Effector memory CD8-positive, alpha-beta T cell (primary cell): Measurements from ENCODE around the gene PABPN1L.

Experiments
- ATAC-seq: fragments of 150-1000 bp; cut with Tn5 transposase; replicated peaks from 2 replicates; pipeline ENCODE4 v1.10.0; 2021; ENCODE audit warnings: mild to moderate bottlenecking, moderate library complexity
- DNase-seq, 3 experiments: peaks; one replicate each; pipeline ENCODE4 v3.0.0; 2021
- H3K27ac Mint-ChIP-seq, 2 donors: one replicate each; pipeline ENCODE4 v1.8.0; 2022; ENCODE audit warnings: mild to moderate bottlenecking in 2 of 2, mixed read lengths in 2 of 2, moderate library complexity in 2 of 2
- H3K27me3 Mint-ChIP-seq, 2 donors: one replicate each; pipeline ENCODE4 v1.8.0; 2022; ENCODE audit warnings: mixed read lengths in 2 of 2
- H3K36me3 Mint-ChIP-seq: one replicate; pipeline ENCODE4 v1.8.0; 2022; ENCODE audit warnings: mild to moderate bottlenecking, moderate library complexity, mixed read lengths; ENCODE audit not compliant: insufficient read depth
- H3K4me1 Mint-ChIP-seq, 2 donors: one replicate each; pipeline ENCODE4 v1.8.0; 2022; ENCODE audit warnings: low read depth in 2 of 2, mixed read lengths in 2 of 2
- H3K4me3 Mint-ChIP-seq, 2 donors: one replicate each; pipeline ENCODE4 v1.8.0; 2022; ENCODE audit warnings: mild to moderate bottlenecking in 2 of 2, mixed read lengths in 2 of 2, moderate library complexity in 2 of 2
- H3K9me3 Mint-ChIP-seq, 2 donors: one replicate each; pipeline ENCODE4 v1.8.0; 2022; ENCODE audit warnings: mixed read lengths in 2 of 2

PABPN1L gene

DNA sequence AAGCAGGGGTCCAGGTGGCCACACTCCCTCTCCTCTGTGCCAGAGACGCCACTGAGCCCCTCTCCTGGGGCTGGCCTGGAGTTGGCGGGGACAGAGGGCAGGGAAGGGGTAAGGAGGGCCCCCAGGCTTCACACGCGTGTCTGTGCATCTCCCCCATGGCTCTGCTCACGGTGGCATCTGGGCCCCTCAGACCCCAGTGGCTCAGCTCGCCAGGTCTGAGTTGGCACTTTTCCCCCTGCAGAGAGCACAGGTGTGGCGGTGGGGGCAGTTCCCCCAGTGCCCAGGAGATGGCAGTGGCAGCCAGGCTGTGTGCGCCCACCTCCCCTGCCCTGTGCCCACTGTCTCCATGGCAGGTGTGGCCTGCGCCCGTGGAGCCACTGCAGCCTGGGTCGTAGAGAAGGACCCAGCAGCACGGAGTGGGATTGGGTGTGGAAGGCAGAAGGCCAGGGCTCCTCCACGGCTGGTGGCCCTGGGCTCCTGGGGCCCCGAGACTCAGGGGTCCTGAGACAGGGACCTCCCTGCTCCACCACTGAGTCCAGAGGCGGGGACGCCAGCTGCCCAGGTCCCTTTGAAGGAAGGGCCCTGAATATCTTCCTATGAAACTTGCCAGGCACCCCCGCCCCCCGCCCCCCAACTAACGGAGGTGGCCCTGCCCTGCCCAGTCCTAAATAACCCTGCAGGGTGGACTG is 50.4 kb downstream of the PABPN1L start:
- ATAC-seq, result no peak
- H3K9me3 Mint-ChIP-seq, result no peaks in the 10 kb centered on the region
- no peak overlapping the region for H3K27ac Mint-ChIP-seq

DNA sequence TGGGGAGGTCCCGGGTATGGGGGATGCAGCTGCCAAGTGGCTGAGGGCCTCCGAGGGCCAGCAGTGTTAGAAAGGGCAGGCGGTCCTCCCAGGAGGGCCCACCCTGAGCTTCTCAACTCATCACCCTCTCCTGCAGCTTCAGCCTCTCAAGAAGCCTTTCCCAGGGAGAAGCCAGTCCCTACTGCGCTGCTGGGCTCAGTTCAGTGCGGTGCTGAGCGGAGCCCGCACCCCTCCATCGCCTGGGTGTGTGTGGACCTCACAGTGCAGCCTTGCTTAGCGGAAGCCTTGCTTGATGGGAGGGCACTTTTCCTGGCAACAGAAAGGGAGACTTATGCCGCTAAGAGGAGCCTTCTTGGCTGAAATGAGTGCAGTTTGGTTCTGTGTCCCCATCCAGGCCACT is 51.2 kb downstream of the PABPN1L start:
- H3K4me3 Mint-ChIP-seq, result no peak overlapping the region
- no peak for ATAC-seq
- no peak for DNase-seq
- H3K9me3 Mint-ChIP-seq, result no peaks in the 10 kb centered on the region
- peaks cover 3 to 15% of the 10 kb centered on the region in 2 donors for H3K4me1 Mint-ChIP-seq
- H3K27me3 Mint-ChIP-seq, result no peaks in the 10 kb centered on the region
- H3K27ac Mint-ChIP-seq, result no peak overlapping the region
- H3K36me3 Mint-ChIP-seq, result peaks cover 16% of the 10 kb centered on the region

More for the DNA sequence above, 50.4 kb downstream of the PABPN1L start:
- H3K27me3 Mint-ChIP-seq, result no peaks in the 10 kb centered on the region
- H3K4me1 Mint-ChIP-seq, result peaks cover 3 to 6% of the 10 kb centered on the region in 2 donors
- peak; percentile 30 to 44 (median 38) for DNase-seq
- H3K36me3 Mint-ChIP-seq, result peaks cover 13% of the 10 kb centered on the region
- no peak overlapping the region for H3K4me3 Mint-ChIP-seq

DNA sequence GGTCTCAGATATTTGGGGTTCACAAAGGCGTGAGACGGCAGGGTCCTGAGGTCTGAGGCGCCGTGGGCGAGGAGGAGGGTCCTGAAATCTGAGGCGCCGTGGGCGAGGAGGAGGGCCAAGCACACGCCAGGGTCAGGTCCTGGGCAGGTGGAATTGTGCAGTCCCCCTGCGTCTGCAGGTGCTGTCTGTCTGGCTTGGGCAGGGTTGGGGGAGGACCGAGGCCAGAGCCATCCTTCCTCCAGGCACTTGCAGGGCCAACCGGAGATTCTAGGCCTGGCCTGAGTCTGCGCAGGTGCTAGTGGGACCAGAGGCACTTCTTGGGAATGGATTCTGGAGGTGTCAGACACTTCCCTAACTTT is 52.3 kb downstream of the PABPN1L start:
- no peak overlapping the region for H3K4me3 Mint-ChIP-seq
- DNase-seq (no peak), ATAC-seq (no peak)
- peaks cover 20% of the 10 kb centered on the region for H3K36me3 Mint-ChIP-seq
- H3K27me3 Mint-ChIP-seq, result no peaks in the 10 kb centered on the region
- no peak overlapping the region for H3K27ac Mint-ChIP-seq
- no peaks in the 10 kb centered on the region for H3K9me3 Mint-ChIP-seq
- H3K4me1 Mint-ChIP-seq, result peaks cover 3 to 21% of the 10 kb centered on the region in 2 donors
